BE2C (cell line): ENCODE measurements around the gene NAT16.

Experiments
- DNase-seq: peaks from one replicate; pipeline ENCODE4 v3.0.0-alpha.2; 2020
- H3K27me3 ChIP-seq: fragments of 250-450 bp; sonication (Bioruptor Pico); 2 replicates; pipeline ENCODE4 v1.5.1; 2020; ENCODE audit warnings: mild to moderate bottlenecking
- H3K36me3 ChIP-seq: fragments of 250-450 bp; sonication (Bioruptor Pico); 2 replicates; pipeline ENCODE4 v1.5.1; 2020; ENCODE audit warnings: mild to moderate bottlenecking
- H3K4me1 ChIP-seq: fragments of 250-450 bp; sonication (Bioruptor Pico); 2 replicates; pipeline ENCODE4 v1.5.1; 2020
- H3K4me3 ChIP-seq: 2 replicates; pipeline ENCODE4 v1.5.1; 2011; ENCODE audit warnings: low read depth, low read length
- H3K9me3 ChIP-seq: fragments of 250-450 bp; sonication (Bioruptor Pico); 2 replicates; pipeline ENCODE4 v1.5.1; 2020
- CTCF ChIP-seq: IDR thresholded peaks from 2 replicates; pipeline ENCODE4 v1.5.1; 2012; ENCODE audit warnings: mild to moderate bottlenecking, low read depth, low read length

The NAT16 gene

GRCh38 chr7:101129603-101130117 lies 50.4 kb downstream of the NAT16 start:
- Histone ChIP-seq H3K27me3 (no peaks in the 10 kb centered on the region), H3K9me3 (no peaks in the 10 kb centered on the region), H3K36me3 (no peaks in the 10 kb centered on the region), H3K4me1 (peaks cover 13% of the 10 kb centered on the region), H3K4me3 (no peak overlapping the region)
- no peak for DNase-seq
- no peak for TF ChIP-seq CTCF

- no peak overlapping the region for H3K4me3 ChIP-seq
- no peaks in the 10 kb centered on the region for H3K27me3 ChIP-seq
- H3K4me1 ChIP-seq, result peaks cover 13% of the 10 kb centered on the region
- H3K9me3 ChIP-seq, result no peaks in the 10 kb centered on the region
- no peak for TF ChIP-seq CTCF
- no peaks in the 10 kb centered on the region for H3K36me3 ChIP-seq
- no peak for DNase-seq
These were observed 51.9 kb downstream of the NAT16 start for GRCh38 chr7:101128040-101128834.

- peak overlapping the region; percentile 21 for H3K4me3 ChIP-seq
- no peaks in the 10 kb centered on the region for H3K36me3 ChIP-seq
- H3K4me1 ChIP-seq, result peaks cover 13% of the 10 kb centered on the region
- no peak for DNase-seq
- no peak for TF ChIP-seq CTCF
- H3K27me3 ChIP-seq, result no peaks in the 10 kb centered on the region
- H3K9me3 ChIP-seq, result no peaks in the 10 kb centered on the region
These were observed 52.5 kb downstream of the NAT16 start for GRCh38 chr7:101127460-101128039.

GRCh38 chr7:101126651-101127459 lies 53.2 kb downstream of the NAT16 start, which contains the start of gene SERPINE1:
Gene SERPINE1, plus strand, starts transcription at chr7:101127104. Its CDS starts 1,290 bp downstream, at chr7:101128394.
- peak; percentile 62 for DNase-seq
- H3K4me1 ChIP-seq, result peaks cover 13% of the 10 kb centered on the region

GRCh38 chr7:101125989-101126650 lies 54.0 kb downstream of the NAT16 start:
- DNase-seq, result peak; percentile 55
- no peaks in the 10 kb centered on the region for H3K27me3 ChIP-seq
- no peaks in the 10 kb centered on the region for H3K9me3 ChIP-seq
- H3K4me3 ChIP-seq, result peak overlapping the region; percentile 21
- H3K4me1 ChIP-seq, result peaks cover 13% of the 10 kb centered on the region
- H3K36me3 ChIP-seq, result no peaks in the 10 kb centered on the region
- TF ChIP-seq CTCF, result no peak

More at GRCh38 chr7:101126651-101127459, 53.2 kb downstream of the NAT16 start, which contains the start of gene SERPINE1:
- Histone ChIP-seq H3K9me3 (no peaks in the 10 kb centered on the region), H3K27me3 (no peaks in the 10 kb centered on the region), H3K4me3 (peak within 1 kb of the TSS; percentile 21), H3K36me3 (no peaks in the 10 kb centered on the region)
- TF ChIP-seq CTCF, result peak; percentile 54
